T-helper 1 cell treated with Interleukin-12 subunit alpha and Interleukin-12 subunit beta and Interleukin-4 antibody, amounts not matched to agents 30 μg/mL and 1 μg/mL, for 36 hours (primary cell): ENCODE measurements around the gene SLC7A10.
A peak's percentile ranks its signal among the peaks of the same experiment; 100 is the strongest.

Source experiments
- H3K27ac Mint-ChIP-seq: one replicate; pipeline ENCODE4 v1.8.0; 2021; ENCODE audit warnings: mild to moderate bottlenecking, mixed read lengths
- H3K27me3 Mint-ChIP-seq: one replicate; pipeline ENCODE4 v1.8.0; 2021; ENCODE audit warnings: low read depth, mixed read lengths
- H3K36me3 Mint-ChIP-seq: one replicate; pipeline ENCODE4 v1.8.0; 2021; ENCODE audit warnings: low read depth, mixed read lengths
- H3K4me1 Mint-ChIP-seq: one replicate; pipeline ENCODE4 v1.8.0; 2021; ENCODE audit warnings: low read depth, mixed read lengths
- H3K4me3 Mint-ChIP-seq: one replicate; pipeline ENCODE4 v1.8.0; 2021; ENCODE audit warnings: mild to moderate bottlenecking, moderate library complexity, mixed read lengths
- H3K9me3 Mint-ChIP-seq: one replicate; pipeline ENCODE4 v1.8.0; 2021; ENCODE audit warnings: mixed read lengths

SLC7A10 gene

DNA sequence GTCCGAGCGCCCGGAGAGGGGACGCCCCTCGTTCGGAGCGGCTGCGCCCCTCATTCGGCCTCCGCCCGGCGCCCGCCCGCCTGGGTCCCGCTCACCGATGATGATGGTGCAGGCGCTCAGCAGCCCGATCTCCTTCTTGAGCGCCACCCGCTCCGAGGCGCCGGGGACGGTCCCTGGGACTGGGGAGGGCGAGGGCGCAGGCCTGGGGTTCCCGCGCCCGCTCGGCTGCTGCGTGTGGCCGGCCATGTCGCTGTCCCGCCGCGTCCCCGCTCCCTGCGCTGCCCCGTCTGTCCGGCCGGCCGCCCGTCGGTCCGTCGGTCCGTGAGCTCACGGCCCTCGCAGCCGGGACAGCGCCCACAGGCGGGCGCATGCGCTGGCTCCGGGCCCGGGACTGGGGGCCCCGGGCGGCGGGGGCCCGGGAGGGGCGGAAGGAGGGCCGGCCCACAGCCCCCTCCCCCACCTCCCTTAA lies at the start of gene SLC7A10:
TSS of gene SLC7A10 (minus strand) at position 393 of the 469 bp plus-strand sequence. CDS start at position 246, 147 bp downstream.
- H3K4me3 Mint-ChIP-seq, result no peak within 1 kb of the TSS
- H3K36me3 Mint-ChIP-seq, result peaks cover 3% of the 10 kb centered on the region
- H3K9me3 Mint-ChIP-seq, result peaks cover 16% of the 10 kb centered on the region
- H3K27ac Mint-ChIP-seq, result no peak within 1 kb of the TSS
- peaks cover 61% of the 10 kb centered on the region for H3K27me3 Mint-ChIP-seq
- H3K4me1 Mint-ChIP-seq, result no peaks in the 10 kb centered on the region

- H3K27ac Mint-ChIP-seq, result no peak overlapping the region
- no peak overlapping the region for H3K4me3 Mint-ChIP-seq
- H3K9me3 Mint-ChIP-seq, result no peaks in the 10 kb centered on the region
- H3K4me1 Mint-ChIP-seq, result peaks cover 4% of the 10 kb centered on the region
- no peaks in the 10 kb centered on the region for H3K36me3 Mint-ChIP-seq
- H3K27me3 Mint-ChIP-seq, result no peaks in the 10 kb centered on the region
Measured at GRCh38 chr19:33274663-33275558, 49.3 kb upstream of the SLC7A10 start.

GRCh38 chr19:33273881-33274662 lies 48.4 kb upstream of the SLC7A10 start:
- Mint-ChIP-seq H3K4me1 (peaks cover 4% of the 10 kb centered on the region), H3K4me3 (no peak overlapping the region), H3K36me3 (no peaks in the 10 kb centered on the region), H3K27me3 (no peaks in the 10 kb centered on the region), H3K9me3 (no peaks in the 10 kb centered on the region), H3K27ac (peak overlapping the region; percentile 7)

DNA sequence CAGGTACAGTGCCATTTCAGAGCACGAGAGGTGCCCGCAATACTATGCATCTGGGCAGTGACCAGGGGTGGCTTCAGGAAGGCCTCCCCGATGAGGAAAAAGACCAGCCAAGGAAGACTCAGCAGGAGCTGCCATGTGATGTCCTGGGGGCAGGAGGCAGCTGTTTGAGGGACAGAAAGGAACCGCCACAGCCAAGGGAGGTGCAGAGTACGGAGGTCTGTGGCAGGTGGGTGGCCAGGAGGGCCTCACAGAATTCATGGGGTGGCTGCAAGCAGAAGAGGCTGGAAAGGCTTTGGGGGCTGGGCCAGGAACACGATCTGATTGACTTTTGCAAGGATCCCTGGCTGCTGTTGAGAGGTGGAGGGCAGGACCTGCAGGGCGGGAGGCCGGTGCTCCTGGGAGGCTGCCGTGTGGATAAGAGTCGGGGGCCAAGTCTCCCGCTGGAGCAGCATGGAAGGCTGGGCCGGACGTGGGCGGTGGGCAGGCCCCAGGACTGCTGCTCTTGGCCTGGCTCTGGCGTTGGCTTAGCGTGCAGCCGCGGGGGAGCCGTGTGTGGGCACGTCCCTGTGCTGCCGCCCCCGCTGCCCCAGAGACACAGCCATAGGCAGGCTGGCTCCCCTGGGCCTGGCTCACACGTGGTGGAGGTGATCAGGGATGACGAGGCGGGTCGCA lies 47.6 kb upstream of the SLC7A10 start:
- H3K4me1 Mint-ChIP-seq, result peaks cover 4% of the 10 kb centered on the region
- no peaks in the 10 kb centered on the region for H3K27me3 Mint-ChIP-seq
- peak overlapping the region; percentile 45 for H3K27ac Mint-ChIP-seq
- H3K36me3 Mint-ChIP-seq, result no peaks in the 10 kb centered on the region
- H3K9me3 Mint-ChIP-seq, result no peaks in the 10 kb centered on the region
- H3K4me3 Mint-ChIP-seq, result no peak overlapping the region

- H3K36me3 Mint-ChIP-seq, result no peaks in the 10 kb centered on the region
- no peaks in the 10 kb centered on the region for H3K27me3 Mint-ChIP-seq
- peaks cover 4% of the 10 kb centered on the region for H3K4me1 Mint-ChIP-seq
- no peak overlapping the region for H3K4me3 Mint-ChIP-seq
- H3K9me3 Mint-ChIP-seq, result no peaks in the 10 kb centered on the region
- no peak overlapping the region for H3K27ac Mint-ChIP-seq
Measured at GRCh38 chr19:33271246-33272021, 45.8 kb upstream of the SLC7A10 start.

- no peaks in the 10 kb centered on the region for H3K9me3 Mint-ChIP-seq
- H3K27me3 Mint-ChIP-seq, result no peaks in the 10 kb centered on the region
- H3K36me3 Mint-ChIP-seq, result no peaks in the 10 kb centered on the region
- H3K27ac Mint-ChIP-seq, result no peak overlapping the region
- H3K4me1 Mint-ChIP-seq, result peaks cover 4% of the 10 kb centered on the region
- H3K4me3 Mint-ChIP-seq, result no peak overlapping the region
Measured at GRCh38 chr19:33270769-33271168, 45.1 kb upstream of the SLC7A10 start.

DNA sequence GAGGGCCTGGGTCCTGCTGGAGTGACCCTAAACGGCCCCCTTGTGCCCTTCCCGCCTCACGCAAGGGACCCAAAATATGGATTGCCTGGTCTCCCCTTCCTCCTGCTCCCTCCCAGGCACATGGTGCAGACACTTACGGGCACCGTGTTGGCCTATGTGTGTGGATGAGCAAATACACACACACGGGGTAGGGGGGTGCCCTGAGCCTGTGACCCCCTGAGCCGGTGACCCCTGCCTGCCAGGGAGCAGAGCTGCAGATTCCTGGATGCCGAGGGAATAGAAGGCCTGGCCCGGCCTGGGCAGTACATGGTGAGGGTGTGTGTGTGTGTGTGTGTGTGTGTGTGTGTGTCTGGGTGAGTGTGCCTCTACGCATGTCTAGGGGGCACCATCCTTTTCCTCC lies 43.4 kb upstream of the SLC7A10 start:
- no peaks in the 10 kb centered on the region for H3K27me3 Mint-ChIP-seq
- no peaks in the 10 kb centered on the region for H3K36me3 Mint-ChIP-seq
- H3K4me1 Mint-ChIP-seq, result peaks cover 2% of the 10 kb centered on the region
- no peak overlapping the region for H3K4me3 Mint-ChIP-seq
- H3K9me3 Mint-ChIP-seq, result no peaks in the 10 kb centered on the region
- H3K27ac Mint-ChIP-seq, result no peak overlapping the region

GRCh38 chr19:33268162-33268991 lies 42.7 kb upstream of the SLC7A10 start:
- Mint-ChIP-seq H3K9me3 (no peaks in the 10 kb centered on the region), H3K27me3 (no peaks in the 10 kb centered on the region), H3K27ac (no peak overlapping the region), H3K4me1 (no peaks in the 10 kb centered on the region), H3K4me3 (no peak overlapping the region), H3K36me3 (no peaks in the 10 kb centered on the region)

DNA sequence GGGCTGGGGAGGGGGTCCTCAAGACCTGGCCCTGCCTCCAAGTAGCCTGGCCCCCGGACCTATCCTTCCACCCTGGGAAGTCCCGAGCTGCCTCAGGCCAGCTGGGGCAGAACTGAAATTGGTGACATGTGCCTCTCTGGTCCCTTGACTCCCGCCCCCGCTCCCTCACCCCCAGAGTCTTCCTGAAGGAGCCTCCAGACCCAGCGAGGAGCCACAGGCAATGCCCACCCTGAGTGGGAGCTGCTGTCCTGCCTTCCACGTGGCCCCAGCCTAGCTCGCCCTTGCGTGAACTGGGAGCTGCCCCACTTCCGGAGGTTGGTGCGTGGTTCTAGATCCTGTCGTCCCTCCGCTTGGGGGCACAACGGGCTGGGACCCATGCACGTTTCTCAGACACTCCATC lies 42.1 kb upstream of the SLC7A10 start:
- Mint-ChIP-seq H3K36me3 (no peaks in the 10 kb centered on the region), H3K4me1 (no peaks in the 10 kb centered on the region)

GRCh38 chr19:33266974-33267484 lies 41.4 kb upstream of the SLC7A10 start:
- peaks cover 5% of the 10 kb centered on the region for H3K27me3 Mint-ChIP-seq
- no peak overlapping the region for H3K4me3 Mint-ChIP-seq
- no peak overlapping the region for H3K27ac Mint-ChIP-seq
- H3K36me3 Mint-ChIP-seq, result no peaks in the 10 kb centered on the region
- H3K4me1 Mint-ChIP-seq, result no peaks in the 10 kb centered on the region
- H3K9me3 Mint-ChIP-seq, result no peaks in the 10 kb centered on the region

More for the DNA sequence above, 42.1 kb upstream of the SLC7A10 start:
- Mint-ChIP-seq H3K27ac (no peak overlapping the region), H3K9me3 (no peaks in the 10 kb centered on the region), H3K4me3 (no peak overlapping the region), H3K27me3 (peaks cover 1% of the 10 kb centered on the region)

GRCh38 chr19:33264881-33265445 lies 39.3 kb upstream of the SLC7A10 start:
- Mint-ChIP-seq H3K27ac (no peak overlapping the region), H3K4me1 (peaks cover 1% of the 10 kb centered on the region), H3K9me3 (no peaks in the 10 kb centered on the region), H3K36me3 (no peaks in the 10 kb centered on the region), H3K27me3 (peaks cover 5% of the 10 kb centered on the region), H3K4me3 (no peak overlapping the region)

DNA sequence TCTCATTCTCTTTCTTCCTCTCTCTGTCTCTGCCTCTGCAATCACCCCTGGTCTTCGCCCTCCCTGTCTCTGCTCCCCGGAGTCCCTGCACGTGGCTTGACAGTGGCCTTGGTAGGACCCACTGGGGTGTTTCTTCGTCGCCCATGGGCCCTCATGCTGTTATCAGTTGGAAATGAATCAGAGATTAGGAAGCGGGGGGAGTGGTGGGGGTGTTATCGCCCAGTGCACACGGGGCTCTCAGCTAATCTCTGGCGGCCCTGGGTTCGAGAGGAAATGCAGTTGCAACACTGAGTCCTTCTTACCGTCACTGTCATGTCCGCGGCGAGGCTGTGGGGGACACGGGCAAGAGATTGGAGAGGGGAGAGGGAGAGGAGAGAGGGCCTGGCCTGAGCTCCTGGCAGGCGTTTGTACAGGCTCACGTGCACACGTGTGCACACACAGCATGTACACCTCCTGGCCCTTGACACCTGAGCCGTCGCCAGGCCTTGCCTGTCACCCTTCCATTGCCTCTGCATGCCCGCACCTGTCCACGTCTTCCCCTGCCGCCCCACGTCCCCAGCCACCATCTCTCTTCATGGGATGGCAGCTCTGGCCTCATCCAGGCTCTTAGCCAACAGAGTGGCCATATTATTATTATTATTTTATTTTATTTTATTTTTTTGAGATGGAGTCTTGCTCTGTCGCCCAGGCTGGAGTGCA lies 37.8 kb upstream of the SLC7A10 start:
- Mint-ChIP-seq H3K9me3 (peaks cover under 1% of the 10 kb centered on the region), H3K27me3 (peaks cover 8% of the 10 kb centered on the region), H3K27ac (no peak overlapping the region), H3K4me3 (no peak overlapping the region), H3K4me1 (peaks cover 1% of the 10 kb centered on the region), H3K36me3 (no peaks in the 10 kb centered on the region)
